ENCODE measurements around the gene HEATR9. TPM values are rescaled to one million over a fixed set of nuclear protein-coding genes. Genes with fewer than 3 reads are reported as not detected.

HEATR9 gene
- total RNA-seq, 1 donor from 2014 or later: not detected

GRCh38 chr17:35912942-35913341, 44.3 kb upstream of the HEATR9 start:
- Mint-ChIP-seq H3K4me1 (no peaks in the 10 kb centered on the region), H3K4me3 (no peak overlapping the region), H3K9me3 (no peaks in the 10 kb centered on the region), H3K27me3 (no peaks in the 10 kb centered on the region), H3K27ac (no peak overlapping the region), H3K36me3 (ENCODE audit: low read depth) (no peaks in the 10 kb centered on the region)
- intact Hi-C loops (cut with micrococcal nuclease): no loop called here
- ChIA-PET POLR2A (no interaction called here), CTCF (no interaction called here)
- ATAC-seq (ENCODE audit: low read depth): no peak
- TF ChIP-seq CTCF (IDR thresholded peaks at IDR 0.05): no peak
- DNase-seq: no peak

GRCh38 chr17:35912339-35912912, 43.7 kb upstream of the HEATR9 start:
- H3K4me1 Mint-ChIP-seq: no peaks in the 10 kb centered on the region
- no peak overlapping the region for H3K4me3 Mint-ChIP-seq
- H3K36me3 Mint-ChIP-seq (ENCODE audit: low read depth): no peaks in the 10 kb centered on the region
- TF ChIP-seq CTCF (IDR thresholded peaks at IDR 0.05): no peak
- no peak overlapping the region for H3K27ac Mint-ChIP-seq
- ChIA-PET CTCF (no interaction called here), POLR2A (no interaction called here)
- DNase-seq (no peak), ATAC-seq (ENCODE audit: low read depth) (no peak)
- no peaks in the 10 kb centered on the region for H3K27me3 Mint-ChIP-seq
- intact Hi-C loops (cut with micrococcal nuclease): no loop called here
- H3K9me3 Mint-ChIP-seq: no peaks in the 10 kb centered on the region

GRCh38 chr17:35909408-35909807, 40.7 kb upstream of the HEATR9 start:
- POLR2A ChIA-PET: no interaction called here
- H3K4me3 Mint-ChIP-seq: no peak overlapping the region

GRCh38 chr17:35907691-35908090, 39.0 kb upstream of the HEATR9 start:
- intact Hi-C loops (cut with micrococcal nuclease): no loop called here
- CTCF ChIA-PET: no interaction called here
- H3K9me3 Mint-ChIP-seq: no peaks in the 10 kb centered on the region
- TF ChIP-seq CTCF (IDR thresholded peaks at IDR 0.05): no peak
- no peaks in the 10 kb centered on the region for H3K4me1 Mint-ChIP-seq
- H3K4me3 Mint-ChIP-seq: no peak overlapping the region
- POLR2A ChIA-PET: no interaction called here
- H3K27ac Mint-ChIP-seq: no peak overlapping the region
- no peak for ATAC-seq (ENCODE audit: low read depth)
- no peaks in the 10 kb centered on the region for H3K36me3 Mint-ChIP-seq (ENCODE audit: low read depth)
- H3K27me3 Mint-ChIP-seq: no peaks in the 10 kb centered on the region
- DNase-seq: no peak

More at GRCh38 chr17:35909408-35909807, 40.7 kb upstream of the HEATR9 start:
- intact Hi-C loops (cut with micrococcal nuclease): no loop called here
- no peak overlapping the region for H3K27ac Mint-ChIP-seq
- H3K36me3 Mint-ChIP-seq (ENCODE audit: low read depth): no peaks in the 10 kb centered on the region
- CTCF ChIA-PET: no interaction called here
- no peak for TF ChIP-seq CTCF (IDR thresholded peaks at IDR 0.05)
- H3K9me3 Mint-ChIP-seq: no peaks in the 10 kb centered on the region
- no peaks in the 10 kb centered on the region for H3K27me3 Mint-ChIP-seq
- no peak for ATAC-seq (ENCODE audit: low read depth)
- DNase-seq: no peak
- H3K4me1 Mint-ChIP-seq: no peaks in the 10 kb centered on the region

- CTCF ChIA-PET: no interaction called here
- intact Hi-C loops (cut with micrococcal nuclease): no loop called here
- no peaks in the 10 kb centered on the region for H3K36me3 Mint-ChIP-seq (ENCODE audit: low read depth)
- DNase-seq (no peak), ATAC-seq (ENCODE audit: low read depth) (no peak)
- H3K9me3 Mint-ChIP-seq: no peaks in the 10 kb centered on the region
- POLR2A ChIA-PET: no interaction called here
- no peaks in the 10 kb centered on the region for H3K27me3 Mint-ChIP-seq
- H3K4me1 Mint-ChIP-seq: no peaks in the 10 kb centered on the region
- TF ChIP-seq CTCF (IDR thresholded peaks at IDR 0.05): no peak
- no peak overlapping the region for H3K27ac Mint-ChIP-seq
- no peak overlapping the region for H3K4me3 Mint-ChIP-seq
These were observed 38.4 kb upstream of the HEATR9 start for GRCh38 chr17:35906926-35907637.

Measured in activated B cell treated with CpG ODN at 0.5 μM for 24 hours (primary cell).